Upper lobe of left lung (tissue), 6 donors: ENCODE data around the gene CEACAM8. TPM values are rescaled to one million over a fixed set of nuclear protein-coding genes. Genes with fewer than 3 reads are reported as not detected.

Source experiments
- ATAC-seq, 2 donors: fragments of 200-7000 bp; cut with Tn5 transposase; one replicate each; pipeline ENCODE4 v1.9.1; 2022; ENCODE audit warnings: mild to moderate bottlenecking in 2 of 2, moderate library complexity in 2 of 2; ENCODE audit not compliant: low FRiP score in 2 of 2
- DNase-seq, 2 donors: peaks; one replicate each; pipeline ENCODE4 v3.0.0-alpha.2; 2019 to 2020
- H3K27ac ChIP-seq, 4 donors: fragments of 200-600 bp; sonication (generic); one replicate each; pipeline ENCODE4 v1.5.1; 2016 to 2019
- H3K27me3 ChIP-seq, 4 donors: fragments of 200-600 bp; sonication (generic); one replicate each; pipeline ENCODE4 v1.5.1; 2017 to 2019
- H3K36me3 ChIP-seq, 4 donors: fragments of 200-600 bp; sonication (generic); one replicate each; pipeline ENCODE4 v1.5.1; 2016 to 2019
- H3K4me1 ChIP-seq, 4 donors: fragments of 200-600 bp; sonication (generic); one replicate each; pipeline ENCODE4 v1.5.1; 2018 to 2019
- H3K4me3 ChIP-seq, 4 donors: fragments of 200-600 bp; sonication (generic); one replicate each; pipeline ENCODE4 v1.5.1; 2017 to 2019; ENCODE audit warnings: mild to moderate bottlenecking in 2 of 4, moderate library complexity in 1 of 4
- H3K9me3 ChIP-seq, 4 donors: fragments of 200-600 bp; sonication (generic); one replicate each; pipeline ENCODE4 v1.5.1; 2018 to 2019
- EP300 ChIP-seq, 4 donors: sonication (generic); formaldehyde crosslinking; IDR thresholded peaks; one replicate each; pipeline ENCODE4 v1.5.1; 2017; ENCODE audit warnings: antibody characterized with exemption in 4 of 4, control low read depth in 2 of 4
- POLR2A ChIP-seq, 4 donors: fragments of 450-650 bp; IDR thresholded peaks; one replicate each; pipeline ENCODE4 v1.5.1; 2016 to 2017; ENCODE audit warnings: antibody characterized with exemption in 4 of 4, mild to moderate bottlenecking in 2 of 4
- POLR2AphosphoS5 ChIP-seq, 2 donors: sonication (generic); formaldehyde crosslinking; IDR thresholded peaks; one replicate each; pipeline ENCODE4 v1.5.1; 2017; ENCODE audit warnings: antibody characterized with exemption in 2 of 2
- WGBS, 2 donors: methylation state at CpG; one replicate each; pipeline ENCODE4 v1.1.5; 2017 to 2018; 5-methylcytosine and 5-hydroxymethylcytosine counted together
- total RNA-seq, 6 donors: library from RNA; depleted of rRNA in 4 of 6; stranded (reverse); fragments of >200 nt in 4 of 6; gene quantifications; one replicate each; pipeline versions ENCODE4 v1.1.0 to v1.2.1, GENCODE V29; 2016 to 2021
- TF ChIP-seq, protein P1 (sequence below), 6 experiments: fragments of 450-650 bp in 4 of 6; fragments of 200-600 bp in 2 of 6; sonication (generic) in 2 of 6; IDR thresholded peaks; one replicate each; pipeline ENCODE4 v1.5.1; 2016 to 2019; ENCODE audit warnings: antibody characterized with exemption in 6 of 6
- donor health status: DM: no; HTN: no; CAD: no; lungs with moderate emphysema.
- donor health status: DM: no; HTN: yes; CAD: no; lungs with severe emphysema.

CEACAM8 gene
- total RNA-seq, 6 donors from 2014 or later, result 0.67 to 1.1 (median 0.75) TPM; not detected in 2

DNA sequence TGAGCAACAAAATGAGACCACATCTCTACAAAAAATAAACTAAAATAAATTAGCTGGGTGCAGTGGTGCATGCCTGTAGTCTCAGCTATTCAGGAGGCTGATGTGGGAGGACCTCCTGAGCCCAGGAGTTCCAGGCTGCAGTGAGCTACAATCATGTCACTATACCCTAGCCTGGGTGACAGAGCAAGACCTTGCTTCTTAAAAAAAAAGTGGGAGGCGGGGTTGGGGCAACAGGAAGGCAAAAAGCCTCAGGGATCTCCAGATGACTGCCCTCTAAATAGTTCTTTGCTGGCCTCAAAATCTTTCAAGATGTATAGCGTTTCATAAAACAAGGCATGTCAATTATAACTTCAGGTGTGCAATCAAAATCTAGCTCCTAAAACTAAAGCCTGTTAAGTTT is 18.5 kb downstream of the CEACAM8 start:
- WGBS, 2 donors, result 81 to 82% methylated on average over 2 of the region's 2 CpGs
- Histone ChIP-seq H3K4me1 (no peaks in the 10 kb centered on the region), H3K27me3 (no peaks in the 10 kb centered on the region), H3K9me3 (no peaks in the 10 kb centered on the region), H3K27ac (no peak overlapping the region), H3K36me3 (no peaks in the 10 kb centered on the region), H3K4me3 (no peak overlapping the region)
- DNase-seq (no peak), ATAC-seq (no peak)
- TF ChIP-seq EP300 (IDR thresholded peaks at IDR 0.05) (no peak), POLR2A (IDR thresholded peaks at IDR 0.05) (no peak), POLR2AphosphoS5 (IDR thresholded peaks at IDR 0.05) (no peak)
- TF ChIP-seq, protein P1, sequence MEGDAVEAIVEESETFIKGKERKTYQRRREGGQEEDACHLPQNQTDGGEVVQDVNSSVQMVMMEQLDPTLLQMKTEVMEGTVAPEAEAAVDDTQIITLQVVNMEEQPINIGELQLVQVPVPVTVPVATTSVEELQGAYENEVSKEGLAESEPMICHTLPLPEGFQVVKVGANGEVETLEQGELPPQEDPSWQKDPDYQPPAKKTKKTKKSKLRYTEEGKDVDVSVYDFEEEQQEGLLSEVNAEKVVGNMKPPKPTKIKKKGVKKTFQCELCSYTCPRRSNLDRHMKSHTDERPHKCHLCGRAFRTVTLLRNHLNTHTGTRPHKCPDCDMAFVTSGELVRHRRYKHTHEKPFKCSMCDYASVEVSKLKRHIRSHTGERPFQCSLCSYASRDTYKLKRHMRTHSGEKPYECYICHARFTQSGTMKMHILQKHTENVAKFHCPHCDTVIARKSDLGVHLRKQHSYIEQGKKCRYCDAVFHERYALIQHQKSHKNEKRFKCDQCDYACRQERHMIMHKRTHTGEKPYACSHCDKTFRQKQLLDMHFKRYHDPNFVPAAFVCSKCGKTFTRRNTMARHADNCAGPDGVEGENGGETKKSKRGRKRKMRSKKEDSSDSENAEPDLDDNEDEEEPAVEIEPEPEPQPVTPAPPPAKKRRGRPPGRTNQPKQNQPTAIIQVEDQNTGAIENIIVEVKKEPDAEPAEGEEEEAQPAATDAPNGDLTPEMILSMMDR (IDR thresholded peaks at IDR 0.05), result no peak

DNA sequence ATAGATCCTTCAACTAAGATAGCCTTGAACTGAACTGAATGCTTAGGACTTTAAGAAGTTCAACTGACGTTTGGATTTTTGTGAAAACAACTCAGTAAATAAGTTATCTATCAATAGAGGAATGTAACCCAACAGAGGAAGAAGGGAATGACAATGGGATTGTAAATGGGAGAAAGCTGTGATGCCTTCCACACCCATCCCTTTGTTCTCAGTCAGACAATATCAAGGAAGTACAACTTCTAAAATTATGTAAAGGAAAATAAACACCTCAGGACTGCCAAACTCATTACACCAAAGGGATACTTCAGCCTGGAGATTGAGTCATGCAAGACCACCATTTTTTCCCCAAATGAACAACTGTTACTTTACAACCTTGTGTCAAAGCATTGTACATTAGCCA is 21.1 kb downstream of the CEACAM8 start:
- Histone ChIP-seq H3K36me3 (no peaks in the 10 kb centered on the region), H3K4me3 (no peak overlapping the region), H3K27ac (no peak overlapping the region), H3K4me1 (no peaks in the 10 kb centered on the region), H3K9me3 (no peaks in the 10 kb centered on the region), H3K27me3 (no peaks in the 10 kb centered on the region)
- DNase-seq, result no peak
- TF ChIP-seq POLR2AphosphoS5 (IDR thresholded peaks at IDR 0.05), result no peak
- TF ChIP-seq, protein P1 (IDR thresholded peaks at IDR 0.05), result no peak
- no peak for TF ChIP-seq POLR2A (IDR thresholded peaks at IDR 0.05)
- no peak for TF ChIP-seq EP300 (IDR thresholded peaks at IDR 0.05)
- no peak for ATAC-seq
- 46 to 52% methylated on average over 1 of the region's 1 CpG for WGBS, 2 donors

DNA sequence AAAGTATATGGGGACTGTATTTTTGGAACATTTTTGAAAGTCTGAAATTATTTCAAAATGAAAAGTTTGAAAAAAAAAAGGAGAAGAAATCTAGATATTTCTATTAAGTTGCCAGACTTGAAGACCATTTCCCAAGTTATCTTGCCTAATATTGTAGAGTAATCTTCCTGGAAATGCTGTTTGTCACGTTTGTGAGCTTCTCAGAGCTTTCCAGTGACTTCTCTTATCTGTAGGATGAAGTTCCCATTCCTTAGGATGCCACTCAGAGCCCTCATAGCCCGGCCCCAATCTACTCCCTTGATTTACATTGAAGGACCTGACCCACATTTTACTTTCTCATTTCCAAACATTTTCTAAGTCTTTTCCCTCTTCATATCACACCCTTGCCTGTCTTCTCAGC is 23.6 kb downstream of the CEACAM8 start:
- WGBS, 2 donors, result 34 to 53% methylated on average over 2 of the region's 2 CpGs
- H3K27me3 ChIP-seq, result no peaks in the 10 kb centered on the region
- ATAC-seq (no peak), DNase-seq (no peak)
- no peak overlapping the region for H3K27ac ChIP-seq
- no peaks in the 10 kb centered on the region for H3K9me3 ChIP-seq
- TF ChIP-seq, protein P1 (IDR thresholded peaks at IDR 0.05), result no peak
- no peaks in the 10 kb centered on the region for H3K36me3 ChIP-seq
- no peak overlapping the region for H3K4me3 ChIP-seq
- no peaks in the 10 kb centered on the region for H3K4me1 ChIP-seq

DNA sequence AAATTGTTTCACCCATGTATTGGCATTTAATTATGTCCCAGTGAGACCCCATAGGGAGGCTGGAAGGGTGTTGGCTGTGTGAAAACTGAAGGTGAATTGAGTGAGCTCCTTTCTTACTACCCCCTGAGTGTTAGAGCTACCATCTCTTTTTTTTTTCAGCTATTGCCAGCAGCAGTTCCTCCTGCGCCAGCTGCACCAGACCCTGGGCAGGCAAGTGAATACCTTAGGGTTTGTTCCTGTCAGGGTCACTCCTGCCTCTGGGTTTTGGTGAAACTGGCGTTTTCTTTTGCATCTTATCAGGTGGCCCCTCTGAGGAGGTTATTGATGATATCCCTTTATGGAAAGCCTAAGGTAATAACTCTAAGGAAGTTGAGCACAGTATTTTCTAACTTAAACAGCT is 25.5 kb downstream of the CEACAM8 start:
- ATAC-seq (no peak), DNase-seq (no peak)
- TF ChIP-seq, protein P1 (IDR thresholded peaks at IDR 0.05), result no peak
- TF ChIP-seq EP300 (IDR thresholded peaks at IDR 0.05) (no peak), POLR2AphosphoS5 (IDR thresholded peaks at IDR 0.05) (no peak), POLR2A (IDR thresholded peaks at IDR 0.05) (no peak)
- H3K36me3 ChIP-seq, result no peaks in the 10 kb centered on the region
- H3K4me1 ChIP-seq, result no peaks in the 10 kb centered on the region
- H3K27me3 ChIP-seq, result no peaks in the 10 kb centered on the region
- H3K27ac ChIP-seq, result no peak overlapping the region
- WGBS, 2 donors, result 60 to 61% methylated on average over 2 of the region's 2 CpGs
- H3K9me3 ChIP-seq, result no peaks in the 10 kb centered on the region
- no peak overlapping the region for H3K4me3 ChIP-seq

DNA sequence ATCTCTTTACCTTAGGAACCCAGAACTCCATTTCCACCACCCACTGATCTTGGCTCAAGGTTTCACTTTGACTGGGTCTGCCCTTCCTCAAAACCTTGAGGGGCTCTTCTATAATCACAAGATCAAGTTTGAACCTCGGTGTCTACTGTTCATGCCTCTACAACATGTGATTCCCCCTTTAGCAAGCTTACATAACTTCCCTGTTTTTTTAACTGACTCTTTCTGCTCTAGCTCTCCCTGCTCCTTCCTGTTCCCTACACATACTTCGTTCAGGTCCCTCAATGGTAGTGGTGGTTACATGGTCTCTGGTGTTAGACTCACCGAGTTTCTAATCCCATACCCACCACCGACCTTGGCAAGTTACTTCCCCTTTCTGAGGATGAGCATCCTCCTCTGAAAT is 26.7 kb downstream of the CEACAM8 start:
- no peak overlapping the region for H3K4me3 ChIP-seq
- no peaks in the 10 kb centered on the region for H3K9me3 ChIP-seq
- no peak overlapping the region for H3K27ac ChIP-seq
- H3K27me3 ChIP-seq, result no peaks in the 10 kb centered on the region
- H3K36me3 ChIP-seq, result no peaks in the 10 kb centered on the region
- 43 to 62% methylated on average over 4 of the region's 4 CpGs for WGBS, 2 donors
- ATAC-seq (peak; percentile 35 to 38), DNase-seq (no peak)
- no peak for TF ChIP-seq POLR2AphosphoS5 (IDR thresholded peaks at IDR 0.05)
- TF ChIP-seq POLR2A (IDR thresholded peaks at IDR 0.05), result no peak
- TF ChIP-seq EP300 (IDR thresholded peaks at IDR 0.05), result no peak
- TF ChIP-seq, protein P1 (IDR thresholded peaks at IDR 0.05), result no peak
- H3K4me1 ChIP-seq, result peaks cover 0 to 3% (median 0%) of the 10 kb centered on the region in 4 donors
